HG03442 (cell line): Measurements from ENCODE around the gene WDR75.
"Not testable (repeated sequence)": the region's sequence is repeated elsewhere in the genome, so short reads cannot be mapped to it uniquely, and the experiment has no call there.

ENCODE experiments used
- ATAC-seq: cut with Tn5 transposase; IDR thresholded peaks from one replicate; pipeline ENCODE4 v1.9.1; 2021; ENCODE audit warnings: mild to moderate bottlenecking, moderate library complexity; ENCODE audit not compliant: unreplicated experiment

Gene WDR75

DNA sequence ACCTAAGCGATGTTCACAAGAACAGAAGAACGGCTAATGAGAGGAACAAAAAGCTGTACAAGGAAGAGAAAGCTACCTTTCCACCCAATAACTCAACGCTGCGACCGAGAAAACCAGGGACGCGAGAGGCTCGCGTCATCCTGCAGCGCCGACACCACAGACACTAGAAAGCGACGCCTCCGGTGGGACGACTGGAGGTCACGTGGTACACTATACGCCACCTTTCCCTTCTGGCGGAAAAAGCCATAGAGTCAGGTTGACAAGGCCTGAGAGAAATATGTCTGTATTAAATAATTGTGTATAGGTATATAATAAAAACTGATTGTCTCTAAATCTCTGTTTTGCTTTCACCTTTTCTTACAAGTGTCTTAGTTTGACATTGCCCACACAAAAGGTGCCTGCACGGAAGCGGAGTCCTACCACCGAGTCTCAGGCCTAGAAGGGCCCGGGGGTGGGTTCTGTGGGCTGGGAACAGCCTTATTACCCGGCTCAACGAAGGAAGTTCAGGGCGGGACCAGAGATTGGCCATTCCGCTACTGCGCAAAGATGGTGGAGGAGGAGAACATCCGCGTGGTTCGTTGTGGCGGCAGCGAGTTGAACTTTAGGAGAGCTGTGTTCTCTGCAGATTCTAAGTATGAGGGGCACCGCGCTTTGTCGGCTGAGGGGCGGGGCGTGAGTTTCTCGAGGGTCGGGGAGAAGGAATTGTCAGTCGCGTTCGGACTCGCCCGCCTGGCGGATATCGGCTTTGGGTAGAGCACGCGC lies at the start of gene WDR75:
TSS of gene WDR75 (plus strand) at position 528 of the 762 bp plus-strand sequence. CDS start at position 547, 19 bp downstream.
- ATAC-seq: peak; percentile 83

DNA sequence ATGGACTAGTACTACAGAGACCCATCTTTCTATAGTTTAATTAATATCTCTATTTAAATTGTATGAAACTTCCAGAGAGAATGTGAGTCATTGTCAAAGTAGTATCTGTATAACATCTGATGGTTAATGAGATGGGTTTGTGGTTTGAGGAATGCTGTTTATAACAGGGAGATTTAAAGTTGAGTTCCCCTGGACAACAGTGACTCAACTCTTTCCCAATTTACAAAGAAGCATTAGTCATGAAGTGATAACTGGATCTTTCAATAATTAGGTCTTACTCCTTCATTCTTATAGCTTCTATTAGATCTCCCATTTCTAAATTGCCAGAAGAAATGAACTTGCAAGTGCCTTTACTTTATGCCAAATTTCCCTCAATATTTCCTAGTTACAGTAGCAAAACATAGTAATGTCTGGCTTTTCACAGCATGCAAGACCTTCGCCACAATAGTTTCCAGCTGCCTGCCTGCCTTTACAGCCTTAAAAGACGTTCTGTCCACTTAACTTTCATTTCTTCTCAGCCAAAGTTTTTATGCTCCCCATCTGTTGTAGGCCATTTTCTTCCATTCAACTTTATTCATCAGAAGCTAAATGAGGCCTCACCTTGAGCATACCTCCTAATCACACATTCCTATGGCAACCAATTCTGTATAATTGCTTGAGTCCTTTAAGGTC lies 47.7 kb upstream of the WDR75 start:
- ATAC-seq: no peak

DNA sequence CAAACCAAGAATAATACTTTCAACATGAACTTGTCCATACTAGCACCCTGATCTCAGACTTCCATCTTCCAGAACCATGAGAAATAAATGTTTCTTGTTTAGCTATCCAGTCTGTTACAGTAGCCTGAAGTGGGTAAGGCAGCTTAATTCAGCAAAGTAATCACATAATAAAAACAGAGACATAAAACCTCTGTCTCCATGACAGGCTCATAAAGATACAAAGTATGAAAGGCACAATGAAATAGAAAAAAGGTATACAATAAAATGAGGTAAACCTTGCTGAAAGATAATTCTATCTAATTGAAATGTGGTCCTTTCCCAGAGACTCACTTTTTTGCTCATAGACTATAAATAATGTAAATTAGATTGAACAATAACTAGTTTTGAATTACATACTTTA lies 46.7 kb upstream of the WDR75 start:
- ATAC-seq: no peak

DNA sequence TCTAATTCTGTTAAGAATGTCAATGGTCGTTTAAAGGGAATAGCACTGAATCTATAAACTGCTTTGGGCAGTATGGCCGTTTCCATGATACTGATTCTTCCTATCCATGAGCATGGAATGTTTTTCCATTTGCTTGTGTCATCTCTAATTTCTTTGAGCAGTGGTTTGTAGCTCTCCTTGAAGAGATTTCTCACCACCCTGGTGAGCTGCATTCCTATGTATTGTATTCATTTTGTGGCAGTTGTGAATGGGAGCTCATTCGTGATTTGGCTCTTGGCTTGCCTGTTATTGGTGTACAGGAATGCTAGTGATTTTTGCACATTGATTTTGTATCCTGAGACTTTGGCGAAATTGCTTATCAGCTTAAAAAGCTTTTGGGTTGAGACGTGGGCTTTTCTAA lies 38.3 kb upstream of the WDR75 start:
- no peak for ATAC-seq

DNA sequence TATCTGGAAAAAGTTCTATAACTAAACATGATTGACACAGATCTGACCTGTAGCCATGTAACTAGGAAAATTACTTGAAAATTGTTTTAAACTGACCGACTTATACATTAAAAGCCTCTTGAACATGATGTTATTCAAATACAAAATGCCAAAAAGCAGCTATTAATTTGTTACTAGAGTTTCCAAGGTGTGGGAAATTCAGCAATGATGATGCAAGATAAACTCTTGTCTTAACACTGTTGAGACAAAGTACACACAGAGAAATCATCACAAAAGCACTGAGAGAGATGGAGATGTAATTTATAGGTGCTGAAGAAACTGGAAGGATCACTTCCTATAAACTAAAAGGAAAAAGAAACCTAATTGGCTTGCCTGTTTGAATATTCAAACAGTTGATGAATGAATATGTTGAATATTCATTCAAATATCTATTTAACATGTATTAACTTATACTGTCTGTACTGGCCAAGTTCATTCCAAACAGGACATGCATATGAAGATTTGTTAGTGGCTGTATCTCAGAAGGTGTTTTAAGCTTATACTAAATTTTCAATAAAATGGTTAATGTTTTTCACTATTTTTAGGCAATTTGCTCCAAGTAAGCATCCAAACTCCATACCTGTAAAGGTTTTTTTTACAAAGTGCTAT lies 34.6 kb upstream of the WDR75 start:
- no peak for ATAC-seq

DNA sequence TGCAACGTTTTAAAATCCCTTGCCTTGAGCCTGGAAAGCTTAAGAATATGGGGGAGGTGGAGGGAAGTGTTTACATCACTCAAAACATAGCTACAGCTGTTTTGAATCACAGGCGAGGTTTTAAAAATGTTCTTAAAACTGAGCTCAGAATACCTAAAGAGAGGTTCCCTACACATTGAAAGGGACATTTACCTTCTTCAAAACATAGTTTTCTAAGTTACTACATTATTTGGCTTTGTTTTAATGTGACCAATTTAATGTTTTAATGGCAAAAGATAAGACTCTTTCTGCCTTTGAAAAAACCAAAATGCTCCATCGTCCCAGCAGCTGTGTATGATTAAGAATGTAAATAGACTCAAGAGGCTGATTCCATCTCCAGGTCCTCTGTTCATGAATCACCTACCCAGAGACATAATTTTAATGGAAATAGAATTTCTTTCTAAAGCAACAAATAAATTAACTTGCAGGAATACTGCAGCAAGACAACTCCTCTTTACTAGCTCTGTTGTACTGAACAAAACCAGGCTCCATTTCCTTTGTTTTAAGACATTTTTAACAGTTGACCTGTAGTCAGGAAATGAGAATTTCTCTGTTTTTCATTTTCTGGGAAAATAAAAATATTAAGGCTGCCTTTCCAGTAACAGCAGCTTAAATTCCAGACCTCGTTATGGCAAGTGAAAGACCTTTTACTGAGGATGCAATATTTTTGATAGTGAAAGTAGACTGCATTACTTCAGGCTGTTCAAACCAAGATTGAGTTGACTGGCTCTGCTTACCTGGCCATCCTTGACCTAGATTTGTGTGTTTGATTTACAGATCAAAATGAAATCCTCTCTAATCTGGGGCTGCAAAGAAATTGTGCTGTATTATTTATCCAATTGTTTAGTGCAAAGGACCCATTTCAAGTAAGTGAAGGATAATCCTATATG lies 33.7 kb upstream of the WDR75 start:
- ATAC-seq: no peak

DNA sequence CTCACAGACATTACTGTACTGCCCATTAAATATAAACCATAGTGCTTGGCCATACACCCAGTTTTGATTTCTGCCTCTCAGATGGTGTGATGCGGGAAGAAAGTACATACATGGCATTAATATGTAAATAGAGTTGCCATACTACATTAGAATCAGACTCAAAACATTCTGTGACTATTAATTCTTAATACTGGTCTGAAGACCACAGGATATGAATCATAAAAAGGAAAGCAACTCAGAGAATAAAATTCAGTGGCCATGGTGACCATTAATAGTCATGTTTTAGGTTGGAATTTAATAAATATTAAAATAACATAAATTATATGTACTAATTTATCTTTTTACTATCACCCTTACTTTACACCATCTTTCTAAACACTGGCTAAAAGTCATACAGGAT lies 33.0 kb upstream of the WDR75 start:
- no peak for ATAC-seq

DNA sequence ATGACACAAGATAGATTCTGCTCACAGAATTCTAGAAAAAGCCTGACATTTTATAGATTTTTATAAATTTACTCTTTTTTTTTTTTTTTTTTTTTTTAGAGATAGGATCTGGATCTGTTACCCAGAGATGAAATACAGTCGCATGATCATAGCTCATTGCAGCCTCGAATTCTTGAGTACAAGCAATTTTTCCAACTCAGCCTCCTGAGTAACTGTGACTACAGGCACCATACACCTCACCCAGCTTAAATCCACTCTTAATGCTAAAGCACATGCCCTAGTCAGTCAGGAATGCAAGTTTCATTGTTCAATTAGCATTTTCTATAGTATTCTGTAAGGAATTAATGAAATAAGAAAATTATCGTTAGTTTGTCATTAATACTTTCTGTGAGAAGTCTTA lies 32.1 kb upstream of the WDR75 start:
- ATAC-seq: no peak

DNA sequence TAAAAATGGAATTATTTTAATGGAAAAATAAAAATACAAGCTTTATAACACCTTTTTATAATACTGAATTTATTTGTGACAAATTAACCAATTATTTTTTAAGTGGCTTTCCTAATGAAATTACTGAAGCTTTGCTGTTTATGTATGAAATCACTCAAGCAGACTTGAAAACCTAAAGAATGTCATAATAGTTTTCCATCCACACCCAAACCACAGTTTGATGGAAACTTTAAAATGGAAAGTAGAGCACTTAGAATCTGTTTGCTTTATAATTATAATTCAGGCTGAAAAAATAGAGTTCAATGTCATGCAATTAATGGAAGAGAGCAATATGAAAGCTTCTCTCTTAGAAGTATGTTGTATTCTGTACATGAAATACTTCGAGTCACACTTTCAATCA lies 31.6 kb upstream of the WDR75 start:
- ATAC-seq: no peak

DNA sequence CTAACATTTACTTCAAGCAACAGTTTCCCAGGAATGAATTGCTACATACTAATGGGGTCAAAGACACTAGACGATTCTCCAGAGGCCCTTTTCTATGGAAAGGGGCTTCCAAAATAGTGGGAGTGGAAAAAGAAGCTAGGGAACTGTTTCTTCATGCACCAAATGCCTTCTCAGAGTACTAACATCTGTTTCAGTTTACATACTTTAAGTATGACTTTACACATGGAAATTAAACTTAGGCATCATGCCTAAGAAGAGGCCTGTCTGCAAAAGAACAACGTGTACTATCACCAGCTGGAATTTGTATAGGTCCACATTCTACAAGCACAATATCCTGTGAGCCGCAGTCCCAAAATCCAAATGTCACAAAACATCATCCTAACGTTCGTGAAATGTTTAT lies 29.4 kb upstream of the WDR75 start:
- no peak for ATAC-seq

DNA sequence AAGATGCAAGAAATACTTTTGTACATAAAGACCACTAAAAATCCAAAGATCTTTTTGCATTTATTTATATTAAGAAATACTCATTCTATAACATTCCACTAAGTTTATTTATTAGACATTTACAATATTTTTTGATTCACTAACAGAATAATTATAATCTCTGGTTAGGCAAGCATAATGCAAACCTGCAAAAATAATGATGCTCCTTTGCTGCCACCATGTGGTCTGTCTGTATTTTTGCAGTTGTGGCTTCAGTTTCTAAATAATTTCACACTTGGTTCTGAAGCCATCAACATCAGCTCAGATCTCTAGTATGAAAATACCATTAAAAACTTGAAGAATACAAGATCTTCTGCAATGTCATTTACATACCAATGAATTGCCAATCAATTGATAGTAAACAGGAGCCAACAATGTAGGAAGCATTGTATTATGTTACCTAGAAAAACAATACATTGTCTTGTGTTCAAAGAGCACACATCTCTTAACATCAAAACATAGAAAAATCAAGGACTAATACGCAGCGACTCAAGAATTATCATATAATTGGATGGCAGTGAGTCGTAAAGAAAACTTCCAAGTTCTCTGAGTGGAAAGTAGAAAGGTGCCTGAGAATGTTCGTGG lies 28.8 kb upstream of the WDR75 start:
- peak; percentile 84 for ATAC-seq

DNA sequence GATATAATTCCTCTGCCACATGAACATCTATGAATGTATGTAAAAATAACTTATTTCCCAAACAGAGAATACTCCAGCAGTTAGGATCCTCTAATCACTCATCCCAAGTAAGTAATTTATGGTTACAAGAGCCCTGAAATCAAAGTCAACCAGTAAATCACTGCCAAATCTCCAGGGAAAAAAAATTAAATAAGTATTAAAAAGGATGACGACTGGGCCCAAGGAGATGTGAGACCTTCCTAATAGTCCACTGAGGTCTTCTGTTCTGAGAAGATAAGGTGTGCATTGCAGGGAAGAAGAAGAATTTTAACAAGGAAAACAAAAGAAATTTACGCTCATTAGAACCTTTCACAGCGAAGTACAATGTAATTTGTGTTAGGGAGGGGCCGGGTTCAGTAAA lies 28.0 kb upstream of the WDR75 start:
- ATAC-seq: no peak

DNA sequence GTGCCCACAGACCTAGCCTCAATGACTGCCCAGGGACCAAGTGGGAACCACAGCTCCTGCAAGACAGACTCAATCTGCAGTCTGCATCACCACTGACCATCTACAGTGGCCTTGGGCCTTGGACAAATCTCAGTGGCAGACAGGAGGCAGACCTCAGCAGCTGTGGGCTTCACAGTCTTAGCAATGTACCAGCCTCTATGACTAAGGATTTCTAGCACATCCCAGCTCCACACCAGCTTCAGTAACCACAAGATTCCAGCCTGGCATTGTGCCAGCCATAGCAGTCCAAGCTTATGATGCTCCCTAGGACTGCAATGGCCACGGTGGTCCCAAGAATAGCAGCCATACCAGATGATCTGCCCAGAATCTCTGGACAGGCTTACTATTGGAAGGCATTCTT lies 19.6 kb upstream of the WDR75 start:
- ATAC-seq: no peak

DNA sequence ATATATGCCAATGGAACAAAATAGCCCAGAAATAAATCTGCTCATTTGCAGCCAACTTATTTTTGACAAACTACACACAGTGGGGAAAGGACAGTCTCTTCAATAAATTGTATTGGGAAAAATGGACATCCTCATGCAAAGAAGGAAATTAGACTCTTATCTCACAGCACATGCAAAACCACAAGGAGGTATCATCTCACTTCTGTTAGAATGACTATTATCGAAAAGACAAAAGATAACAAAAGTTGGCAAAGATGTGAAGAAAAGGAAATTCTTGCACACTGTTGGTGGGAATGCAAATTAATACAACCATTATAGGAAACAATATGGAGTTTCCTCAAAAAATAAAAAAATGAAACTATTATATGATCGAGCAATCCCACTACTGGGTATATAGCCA lies 16.3 kb upstream of the WDR75 start:
- ATAC-seq: no peak

DNA sequence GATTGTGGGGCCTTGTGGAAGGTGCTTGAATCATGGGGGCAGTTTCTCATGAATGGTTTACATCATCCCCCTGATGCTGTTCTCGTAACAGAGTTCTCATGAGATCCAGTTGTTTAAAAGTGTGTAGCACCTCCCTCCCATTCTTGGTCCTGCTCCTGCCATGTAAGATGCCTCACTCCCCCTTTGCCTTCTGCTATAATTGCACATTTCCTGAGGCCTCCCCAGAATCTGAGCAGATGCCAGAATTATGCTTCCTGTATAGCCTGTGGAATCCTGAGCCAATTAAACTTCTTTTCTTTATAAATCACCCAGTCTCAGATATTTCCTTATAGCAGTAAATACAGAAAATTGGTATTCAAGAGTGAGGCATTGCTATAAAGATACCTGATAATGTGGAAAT lies 15.6 kb upstream of the WDR75 start:
- no peak for ATAC-seq

DNA sequence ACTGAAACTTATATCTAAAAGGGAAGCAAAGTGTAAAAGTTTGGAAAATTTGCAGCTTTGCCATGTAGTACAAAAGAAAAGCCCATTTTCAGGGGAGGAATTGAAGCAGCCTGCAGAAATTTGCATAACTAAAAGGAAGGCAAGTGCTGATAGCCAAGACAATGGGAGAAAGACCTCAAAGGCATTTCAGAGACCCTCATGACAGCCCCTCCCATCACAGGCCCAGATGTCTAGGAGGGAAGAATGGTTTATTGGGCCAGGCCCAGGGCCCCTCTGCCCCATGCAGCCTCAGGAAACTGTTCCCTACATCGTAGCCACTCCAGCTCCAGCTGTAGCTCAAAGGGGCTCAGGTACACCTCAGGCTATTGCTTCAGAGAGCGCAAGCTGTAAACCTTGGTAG lies 14.4 kb upstream of the WDR75 start:
- ATAC-seq: no peak

DNA sequence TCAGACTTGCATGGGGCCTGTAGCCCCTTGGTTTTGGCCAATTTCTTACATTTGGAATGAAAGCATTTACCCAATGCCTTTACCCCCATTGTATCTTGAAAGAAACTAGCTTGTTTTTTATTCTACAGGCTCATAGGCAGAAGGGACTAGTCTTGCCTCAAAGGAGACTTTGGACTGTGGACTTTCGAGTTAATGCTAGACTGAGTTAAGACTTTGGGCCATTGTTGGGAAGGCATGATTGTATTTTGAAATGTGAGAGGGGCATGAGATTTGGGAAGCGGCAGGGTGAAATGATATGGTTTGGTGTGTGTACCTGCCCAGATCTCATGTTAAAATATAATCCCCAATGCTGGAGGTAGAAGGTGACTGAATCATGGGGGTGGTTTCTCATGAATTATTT lies 13.4 kb upstream of the WDR75 start:
- no peak for ATAC-seq

DNA sequence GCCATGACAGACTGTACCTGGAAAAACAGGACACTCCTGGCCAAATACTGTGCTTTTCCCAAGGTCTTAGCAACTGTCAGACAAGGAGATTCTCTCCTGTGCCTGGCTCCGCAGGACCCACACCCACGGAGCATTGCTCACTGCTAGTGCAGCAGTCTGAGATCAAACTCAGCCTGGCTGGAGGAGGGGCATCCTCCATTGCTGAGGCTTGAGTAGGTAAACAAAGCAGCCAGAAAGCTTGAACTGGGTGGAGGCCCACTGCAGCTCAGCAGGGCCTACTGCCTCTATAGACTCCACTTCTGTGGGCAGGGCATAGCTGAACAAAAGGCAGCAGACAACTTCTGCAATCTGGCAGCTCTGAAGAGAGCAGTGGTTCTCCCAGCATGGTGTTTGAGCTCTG lies 10.8 kb upstream of the WDR75 start:
- ATAC-seq: not testable (repeated sequence)

DNA sequence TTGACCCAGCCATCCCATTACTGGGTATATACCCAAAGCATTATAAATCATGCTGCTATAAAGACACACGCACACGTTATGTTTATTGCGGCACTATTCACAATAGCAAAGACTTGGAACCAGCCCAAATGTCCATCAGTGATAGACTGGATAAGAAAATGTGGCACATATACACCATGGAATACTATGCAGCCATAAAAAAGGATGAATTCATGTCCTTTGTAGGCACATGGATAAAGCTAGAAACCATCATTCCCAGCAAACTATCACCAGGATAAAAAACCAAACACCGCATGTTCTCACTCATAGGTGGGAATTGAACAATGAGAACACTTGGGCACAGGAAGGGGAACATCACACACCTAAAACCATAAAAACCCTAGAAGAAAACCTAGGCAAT lies 5.5 kb upstream of the WDR75 start:
- ATAC-seq: not testable (repeated sequence)

DNA sequence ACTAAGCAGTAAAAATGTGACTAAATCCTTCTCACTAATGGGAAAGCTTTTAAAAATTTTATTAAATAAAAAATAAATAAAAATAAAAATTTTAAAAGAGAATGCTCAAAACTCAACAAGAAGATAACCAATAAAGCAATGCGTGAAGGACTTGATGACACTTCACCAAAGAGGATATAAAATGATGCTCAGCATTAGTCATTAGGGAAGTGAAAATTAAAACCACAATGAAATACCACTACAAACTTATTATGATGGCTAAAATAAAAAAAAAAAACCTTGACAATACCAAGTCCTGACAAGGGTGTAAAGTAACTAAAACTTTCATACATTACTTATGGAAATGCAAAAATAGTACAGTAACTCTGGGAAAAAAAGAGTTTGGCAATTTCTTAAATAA lies 3.3 kb upstream of the WDR75 start:
- no peak for ATAC-seq

DNA sequence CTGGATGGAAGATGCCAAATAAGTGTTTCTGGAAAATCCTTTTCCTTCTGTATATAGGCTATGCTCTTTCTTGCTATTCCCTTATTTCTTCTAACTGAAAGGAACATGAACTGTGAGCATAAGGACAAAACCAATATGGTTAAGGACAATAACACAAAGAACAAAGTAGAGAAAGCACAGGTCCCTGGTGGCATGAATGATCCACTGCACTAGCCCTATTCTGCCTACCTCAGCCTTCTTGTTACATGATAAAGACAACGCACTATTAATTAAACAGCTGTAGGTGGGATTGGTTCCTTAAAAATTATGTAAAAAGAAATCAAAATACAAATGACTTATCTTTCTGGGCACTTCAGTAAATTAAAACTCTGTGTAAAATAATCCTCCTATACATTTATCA lies 1.9 kb upstream of the WDR75 start:
- ATAC-seq: no peak
